Measurements from ENCODE around the gene FEZF1. TPM values are rescaled to one million over a fixed set of nuclear protein-coding genes. Genes with fewer than 3 reads are reported as not detected.

Gene FEZF1
- total RNA-seq, 4 donors from 2014 or later: 0.19 TPM; not detected in 3

GRCh38 chr7:122339145-122339904, 34.8 kb upstream of the FEZF1 start:
- no peak for TF ChIP-seq CTCF (IDR thresholded peaks at IDR 0.05)

GRCh38 chr7:122337011-122337410, 32.5 kb upstream of the FEZF1 start:
- ATAC-seq (ENCODE audit: low FRiP score): no peak
- TF ChIP-seq CTCF (IDR thresholded peaks at IDR 0.05): no peak
- no peak for DNase-seq (ENCODE audit: low spot score)

More at GRCh38 chr7:122339145-122339904, 34.8 kb upstream of the FEZF1 start:
- ATAC-seq (ENCODE audit: low FRiP score): no peak
- DNase-seq (ENCODE audit: low spot score): no peak

DNA sequence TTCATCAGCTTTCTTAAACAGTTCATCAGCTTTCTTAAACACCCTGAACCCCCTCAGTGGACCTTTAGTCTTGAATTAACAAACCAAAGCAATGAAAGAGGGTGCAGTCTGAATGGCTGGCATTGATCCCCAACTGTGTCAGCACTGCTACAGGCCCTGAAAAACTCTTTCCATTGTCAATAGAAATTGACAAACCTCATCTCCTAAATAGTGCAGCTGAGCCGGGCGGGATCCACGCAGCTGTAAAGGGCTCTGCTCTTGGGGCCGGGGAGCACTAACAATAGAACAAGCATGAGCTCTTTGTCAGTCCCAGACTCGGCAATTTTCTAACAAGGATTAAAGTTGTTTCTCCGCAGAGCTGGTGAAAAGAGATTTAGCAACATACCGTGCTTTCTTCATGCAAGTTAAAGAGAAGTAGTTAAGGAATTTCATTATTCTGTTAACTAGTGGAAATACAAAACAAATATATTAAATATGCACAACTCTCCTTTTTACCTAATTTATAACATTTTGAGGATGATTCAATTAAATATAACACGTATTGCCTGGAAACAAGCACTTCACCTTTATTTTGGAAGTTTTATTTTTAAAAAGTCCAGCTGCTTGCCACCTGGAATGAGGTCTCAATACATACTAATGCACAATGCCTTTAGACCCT, 24.7 kb upstream of the FEZF1 start:
- no peak for DNase-seq (ENCODE audit: low spot score)
- no peak for ATAC-seq (ENCODE audit: low FRiP score)
- TF ChIP-seq CTCF (IDR thresholded peaks at IDR 0.05): no peak

DNA sequence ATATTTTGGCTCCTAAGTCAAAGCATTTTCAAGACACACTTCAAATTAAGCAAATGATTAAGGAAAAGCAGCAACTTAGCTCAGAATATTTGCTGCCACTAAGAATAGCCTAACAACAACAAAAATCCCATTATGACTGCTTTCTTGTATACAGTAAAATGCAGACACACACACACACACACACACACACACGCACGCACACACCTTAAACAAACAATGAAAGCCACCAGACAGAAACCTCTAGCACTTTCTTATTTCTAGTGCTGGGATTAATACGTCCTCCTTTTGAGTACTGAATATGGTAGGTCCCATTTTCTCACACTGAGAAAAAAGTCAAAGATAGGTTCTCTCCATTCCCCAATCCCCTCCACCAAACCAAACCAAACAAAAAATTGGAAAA, 23.4 kb upstream of the FEZF1 start:
- TF ChIP-seq CTCF (IDR thresholded peaks at IDR 0.05): no peak
- ATAC-seq (ENCODE audit: low FRiP score) (no peak), DNase-seq (ENCODE audit: low spot score) (no peak)

DNA sequence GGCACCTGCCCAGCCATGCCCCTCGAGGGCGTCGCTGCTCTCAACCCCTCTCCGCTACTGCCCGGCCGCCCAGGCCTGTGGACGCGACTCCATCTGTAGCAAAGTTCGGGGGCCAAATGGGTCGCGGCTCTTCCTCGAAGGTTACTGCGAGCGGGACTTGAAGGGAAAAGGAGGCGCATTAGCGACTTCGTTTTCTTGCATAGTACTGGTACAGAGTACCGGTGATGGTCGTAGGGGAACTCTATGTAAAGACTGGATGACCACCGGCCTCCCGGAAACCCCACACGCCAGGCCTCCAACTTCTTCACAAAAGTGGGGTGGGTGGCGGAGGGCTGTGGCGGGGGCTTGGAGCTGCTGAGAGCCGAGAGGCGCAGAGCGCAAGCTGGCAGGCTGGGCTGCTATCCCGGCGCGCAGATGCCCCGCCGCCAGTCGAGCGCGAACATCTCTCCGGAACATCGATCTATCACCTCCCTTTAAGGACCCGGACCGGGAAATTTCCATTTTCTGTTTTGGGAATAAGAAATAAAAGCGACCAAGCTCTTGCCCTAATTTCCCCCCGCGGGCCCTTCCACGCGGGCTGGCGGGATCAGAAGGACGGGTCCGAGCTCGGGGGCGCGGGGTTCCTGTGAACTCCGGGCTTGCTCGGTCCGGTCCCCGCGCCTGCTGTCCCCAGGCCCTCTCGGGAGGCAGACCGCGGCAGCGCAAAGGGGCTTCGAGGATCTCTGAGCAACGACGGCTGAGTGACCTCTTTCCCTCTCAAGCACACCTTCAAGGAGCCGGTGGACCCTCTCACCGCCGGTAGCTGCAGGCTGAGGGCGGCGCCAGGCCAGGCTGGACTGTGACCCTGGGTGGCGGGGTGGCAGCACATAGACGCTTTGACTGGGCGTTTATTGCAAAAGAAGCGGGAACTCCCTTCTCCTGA, 12.2 kb upstream of the FEZF1 start:
- no peak for TF ChIP-seq CTCF (IDR thresholded peaks at IDR 0.05)
- DNase-seq (ENCODE audit: low spot score): no peak
- ATAC-seq (ENCODE audit: low FRiP score): no peak

GRCh38 chr7:122315507-122316466, 11.2 kb upstream of the FEZF1 start:
- DNase-seq (ENCODE audit: low spot score) (no peak), ATAC-seq (ENCODE audit: low FRiP score) (no peak)
- no peak for TF ChIP-seq CTCF (IDR thresholded peaks at IDR 0.05)
